Caco-2 (cell line): ENCODE measurements around the gene RRP1B. TPM values are rescaled to one million over a fixed set of nuclear protein-coding genes. Genes with fewer than 3 reads are reported as not detected.

Experiments
- BruUV-seq: library from RNA; stranded (reverse); fragments of 400-500 nt; replicated peaks from 2 replicates; lab custom pipeline; 2021; lab: Mats Ljungman, UMichigan
- CTCF ChIA-PET: fragments of 300-600 bp; sonication (Branson Sonifier 250); formaldehyde crosslinking; loops from one replicate; lab custom pipeline; 2022; ENCODE audit warnings: antibody characterized with exemption; lab: Charles Lee
- POLR2A ChIA-PET: fragments of 300-600 bp; sonication (Branson Sonifier 250); formaldehyde crosslinking; loops from one replicate; lab custom pipeline; 2022; ENCODE audit warnings: antibody characterized with exemption; lab: Charles Lee
- DNase-seq, 2 experiments: peaks; one replicate each; pipeline versions ENCODE4 v3.0.0 to v3.0.0-alpha.2; 2020 to 2022
- H3K27me3 ChIP-seq: replicated peaks from 2 replicates; pipeline ENCODE4 v1.6.0; 2011; ENCODE audit warnings: low read length; ENCODE audit not compliant: control insufficient read depth, insufficient read depth
- H3K36me3 ChIP-seq: 2 replicates; pipeline ENCODE4 v1.5.1; 2011; ENCODE audit warnings: low read length; ENCODE audit not compliant: control insufficient read depth, insufficient read depth
- H3K4me1 ChIP-seq: fragments of 250-450 bp; sonication (Bioruptor Pico); 2 replicates; pipeline ENCODE4 v1.5.1; 2020; ENCODE audit warnings: mild to moderate bottlenecking
- H3K4me3 ChIP-seq: 2 replicates; pipeline ENCODE4 v1.5.1; 2011; ENCODE audit warnings: low read depth, mild to moderate bottlenecking, control low read depth, low read length
- H3K9me3 ChIP-seq: fragments of 250-450 bp; sonication (Bioruptor Pico); 2 replicates; pipeline ENCODE4 v1.5.1; 2020; ENCODE audit warnings: mild to moderate bottlenecking, moderate library complexity
- H3K27ac Mint-ChIP-seq: one replicate; pipeline ENCODE4 v1.8.0; 2022; ENCODE audit warnings: mixed read lengths; ENCODE audit not compliant: unreplicated experiment
- H3K27me3 Mint-ChIP-seq: one replicate; pipeline ENCODE4 v1.8.0; 2022; ENCODE audit warnings: mixed read lengths; ENCODE audit not compliant: insufficient read depth, unreplicated experiment
- H3K36me3 Mint-ChIP-seq: one replicate; pipeline ENCODE4 v1.8.0; 2022; ENCODE audit warnings: mild to moderate bottlenecking, mixed read lengths; ENCODE audit not compliant: insufficient read depth, unreplicated experiment
- H3K4me1 Mint-ChIP-seq: one replicate; pipeline ENCODE4 v1.8.0; 2022; ENCODE audit warnings: low read depth, mixed read lengths; ENCODE audit not compliant: unreplicated experiment
- H3K4me3 Mint-ChIP-seq: one replicate; pipeline ENCODE4 v1.8.0; 2022; ENCODE audit warnings: mild to moderate bottlenecking, moderate library complexity, mixed read lengths; ENCODE audit not compliant: unreplicated experiment
- H3K9me3 Mint-ChIP-seq: one replicate; pipeline ENCODE4 v1.8.0; 2022; ENCODE audit warnings: mixed read lengths; ENCODE audit not compliant: unreplicated experiment
- CTCF ChIP-seq, 2 experiments: fragments of 200-600 bp in 1 of 2; IDR thresholded peaks; 1 replicate in 1 of 2; 2 replicates in 1 of 2; pipeline versions ENCODE4 v1.5.1 to v1.8.0; 2011 to 2022; ENCODE audit warnings: antibody characterized with exemption in 1 of 2, control low read depth in 1 of 2, inconsistent platforms in 1 of 2, low read depth in 1 of 2, low read length in 1 of 2, mild to moderate bottlenecking in 1 of 2, moderate library complexity in 1 of 2; ENCODE audit not compliant: insufficient read depth in 1 of 2, severe bottlenecking in 1 of 2, unreplicated experiment in 1 of 2
- intact Hi-C: fragments of 100-400 bp; cut with micrococcal nuclease; formaldehyde crosslinking; loops from one replicate; pipeline ENCODE4 v1.10.0; 2022; ENCODE audit not compliant: unreplicated experiment
- total RNA-seq: library from RNA; stranded (reverse); gene quantifications from 2 replicates; pipeline ENCODE4 v1.2.3, GENCODE V29; 2022

RRP1B gene
- total RNA-seq, 1 experiment from 2014 or later: 49.5 TPM

GRCh38 chr21:43663033-43663432 lies 3.7 kb downstream of the RRP1B start:
- intact Hi-C loops: no loop called here
- no peaks in the 10 kb centered on the region for H3K27me3 ChIP-seq
- H3K27me3 Mint-ChIP-seq: no peaks in the 10 kb centered on the region
- no peak for TF ChIP-seq CTCF (IDR thresholded peaks at IDR 0.05; ENCODE audit: insufficient read depth in 1 of 2, low read depth in 1 of 2, low read length in 1 of 2, severe bottlenecking in 1 of 2, unreplicated experiment in 1 of 2)
- CTCF ChIA-PET: no interaction called here
- H3K9me3 ChIP-seq: no peaks in the 10 kb centered on the region
- peaks cover 19% of the 10 kb centered on the region for H3K4me1 Mint-ChIP-seq
- H3K4me1 ChIP-seq: peaks cover 10% of the 10 kb centered on the region
- H3K4me3 ChIP-seq: no peak overlapping the region
- peaks cover 2% of the 10 kb centered on the region for H3K36me3 ChIP-seq
- H3K9me3 Mint-ChIP-seq: peaks cover 10% of the 10 kb centered on the region
- peaks cover 88% of the 10 kb centered on the region for H3K36me3 Mint-ChIP-seq
- no TSS peak for BruUV-seq
- no peak overlapping the region for H3K27ac Mint-ChIP-seq
- DNase-seq: no peak
- H3K4me3 Mint-ChIP-seq: no peak overlapping the region
- POLR2A ChIA-PET: interaction anchor here (0.6 kb wide), 1 partner anchor 84 kb away, joined by 4 read pairs; no protein-coding TSS in a partner anchor

- BruUV-seq: no TSS peak
- POLR2A ChIA-PET: no interaction called here
- intact Hi-C loops: no loop called here
- no peak overlapping the region for H3K27ac Mint-ChIP-seq
- DNase-seq: no peak
- Histone ChIP-seq H3K36me3 (peaks cover 2% of the 10 kb centered on the region), H3K9me3 (no peaks in the 10 kb centered on the region), H3K4me3 (no peak overlapping the region), H3K27me3 (no peaks in the 10 kb centered on the region), H3K4me1 (no peaks in the 10 kb centered on the region; the same call in 1 of the 2 replicates)
- H3K36me3 Mint-ChIP-seq: peaks cover 82% of the 10 kb centered on the region
- TF ChIP-seq CTCF (IDR thresholded peaks at IDR 0.05; ENCODE audit: insufficient read depth in 1 of 2, low read depth in 1 of 2, low read length in 1 of 2, severe bottlenecking in 1 of 2, unreplicated experiment in 1 of 2): no peak
- peaks cover 19% of the 10 kb centered on the region for H3K4me1 Mint-ChIP-seq
- peaks cover 10% of the 10 kb centered on the region for H3K9me3 Mint-ChIP-seq
- H3K4me3 Mint-ChIP-seq: no peak overlapping the region
- CTCF ChIA-PET: no interaction called here
- H3K27me3 Mint-ChIP-seq: no peaks in the 10 kb centered on the region
Observed at GRCh38 chr21:43664358-43664757, 5.0 kb downstream of the RRP1B start.

- intact Hi-C loops: no loop called here
- no peak for TF ChIP-seq CTCF (IDR thresholded peaks at IDR 0.05; ENCODE audit: insufficient read depth in 1 of 2, low read depth in 1 of 2, low read length in 1 of 2, severe bottlenecking in 1 of 2, unreplicated experiment in 1 of 2)
- Mint-ChIP-seq H3K27ac (no peak overlapping the region), H3K4me1 (peaks cover 12% of the 10 kb centered on the region), H3K27me3 (no peaks in the 10 kb centered on the region), H3K9me3 (peaks cover 10% of the 10 kb centered on the region), H3K36me3 (peaks cover 81% of the 10 kb centered on the region), H3K4me3 (no peak overlapping the region)
- H3K4me3 ChIP-seq: no peak overlapping the region
- CTCF ChIA-PET: no interaction called here
- DNase-seq: no peak
- H3K27me3 ChIP-seq: no peaks in the 10 kb centered on the region
- BruUV-seq: no TSS peak
- H3K9me3 ChIP-seq: no peaks in the 10 kb centered on the region
- POLR2A ChIA-PET: no interaction called here
- H3K36me3 ChIP-seq: peaks cover 2% of the 10 kb centered on the region
- H3K4me1 ChIP-seq: no peaks in the 10 kb centered on the region; the same call in 1 of the 2 replicates
Observed at GRCh38 chr21:43665879-43666278, 6.5 kb downstream of the RRP1B start.
